Measurements from ENCODE around the gene CTLA4. TPM values are rescaled to one million over a fixed set of nuclear protein-coding genes. Genes with fewer than 3 reads are reported as not detected.

CTLA4 gene
- total and polyA plus RNA-seq, 10 of the 15 experiments (the other 5 are each of a cell fraction or from before 2014, with no cell fraction given), result not detected

GRCh38 chr2:203908066-203908796 lies 40.7 kb downstream of the CTLA4 start:
- no TSS peak for BruUV-seq (replicated peaks)
- no peak overlapping the region for H3K27ac ChIP-seq (ENCODE audit: control insufficient read depth, insufficient read depth)
- 45% methylated on average over 6 of the region's 6 CpGs for WGBS (ENCODE audit: insufficient coverage, insufficient replicate concordance, low lambda C conversion rate, missing lambda C conversion rate)
- H4K20me1 ChIP-seq (ENCODE audit: control insufficient read depth, insufficient read depth), result no peaks in the 10 kb centered on the region
- intact Hi-C loops (cut with micrococcal nuclease; ENCODE audit: unreplicated experiment), result loop anchor here (5.0 kb wide), 1 partner anchor 426 kb away; no protein-coding TSS in a partner anchor
- no peaks in the 10 kb centered on the region for H3K79me2 ChIP-seq (ENCODE audit: control insufficient read depth, insufficient read depth, low read length)
- DNase-seq (ENCODE audit: low read depth, low spot score), result no peak
- FAIRE-seq, result no peak
- H3K36me3 ChIP-seq (ENCODE audit: control insufficient read depth in 2 of 2, insufficient read depth in 2 of 2, low read length in 1 of 2), result no peaks in the 10 kb centered on the region
- no peak overlapping the region for H3K4me3 ChIP-seq
- no peak for ATAC-seq
- no peak overlapping the region for H3K9ac ChIP-seq (ENCODE audit: control insufficient read depth, insufficient read depth, low read length)
- CTCF ChIA-PET, result no interaction called here
- H3K27me3 ChIP-seq (replicated peaks in 1 of 2; ENCODE audit: control insufficient read depth in 2 of 2, insufficient read depth in 2 of 2, low read length in 1 of 2), result 0 out of 4 replicates have a peak, but pooled peaks cover 0 to 5% of the 10 kb centered on the region in 2 experiments
- TF ChIP-seq CREM (IDR thresholded peaks at IDR 0.05; ENCODE audit: low read depth), result no peak
- TF ChIP-seq SPI1 (IDR thresholded peaks at IDR 0.05; ENCODE audit: borderline replicate concordance, insufficient read depth, low read depth, low read length), result peak; percentile 12; the same call in 1 of the 2 replicates
- H2AFZ ChIP-seq (ENCODE audit: control insufficient read depth, low read depth, low read length), result no peak overlapping the region
- no peaks in the 10 kb centered on the region for H3K9me3 ChIP-seq (replicated peaks; ENCODE audit: control insufficient read depth, insufficient read depth, low read length)
- H3K4me1 ChIP-seq (ENCODE audit: control insufficient read depth, insufficient read depth, low read length), result no peaks in the 10 kb centered on the region
- SMC1A ChIA-PET (ENCODE audit: uncharacterized antibody, unreplicated experiment), result no interaction called here
- POLR2A ChIA-PET, result no interaction called here
- RAD21 ChIA-PET (ENCODE audit: unreplicated experiment), result no interaction called here
- H3K4me2 ChIP-seq (ENCODE audit: control insufficient read depth, insufficient read depth), result no peak overlapping the region
- in situ Hi-C loops (cut with MboI), result no loop called here

- ChIA-PET SMC1A (ENCODE audit: uncharacterized antibody, unreplicated experiment) (interaction anchor here (0.5 to 0.8 kb wide), 3 partner anchors 8 to 334 kb away, joined by 3 to 4 read pairs (median 4); no protein-coding TSS in a partner anchor), RAD21 (ENCODE audit: unreplicated experiment) (no interaction called here), CTCF (interaction anchor here (0.9 kb wide), 1 partner anchor 441 kb away, joined by 3 read pairs; no protein-coding TSS in a partner anchor), POLR2A (no interaction called here)
- Histone ChIP-seq H2AFZ (ENCODE audit: control insufficient read depth, low read depth, low read length) (no peak overlapping the region), H3K4me1 (ENCODE audit: control insufficient read depth, insufficient read depth, low read length) (peaks cover under 1% of the 10 kb centered on the region; the same call in 1 of the 2 replicates), H3K4me3 (no peak overlapping the region), H3K4me2 (ENCODE audit: control insufficient read depth, insufficient read depth) (no peak overlapping the region), H3K9me3 (replicated peaks; ENCODE audit: control insufficient read depth, insufficient read depth, low read length) (no peaks in the 10 kb centered on the region), H3K9ac (ENCODE audit: control insufficient read depth, insufficient read depth, low read length) (no peak overlapping the region), H3K79me2 (ENCODE audit: control insufficient read depth, insufficient read depth, low read length) (no peaks in the 10 kb centered on the region), H3K36me3 (ENCODE audit: control insufficient read depth in 2 of 2, insufficient read depth in 2 of 2, low read length in 1 of 2) (no peaks in the 10 kb centered on the region), H3K27me3 (replicated peaks in 1 of 2; ENCODE audit: control insufficient read depth in 2 of 2, insufficient read depth in 2 of 2, low read length in 1 of 2) (0 out of 4 replicates have a peak, but pooled peaks cover 0 to 5% of the 10 kb centered on the region in 2 experiments), H4K20me1 (ENCODE audit: control insufficient read depth, insufficient read depth) (no peaks in the 10 kb centered on the region), H3K27ac (ENCODE audit: control insufficient read depth, insufficient read depth) (no peak overlapping the region)
- ATAC-seq (no peak), FAIRE-seq (no peak), DNase-seq (ENCODE audit: low read depth, low spot score) (no peak)
- WGBS (ENCODE audit: insufficient coverage, insufficient replicate concordance, low lambda C conversion rate, missing lambda C conversion rate), result 23% methylated on average over 3 of the region's 3 CpGs
- intact Hi-C loops (cut with micrococcal nuclease; ENCODE audit: unreplicated experiment) (loop anchor here (5.0 kb wide), 1 partner anchor 426 kb away; no protein-coding TSS in a partner anchor), in situ Hi-C loops (cut with MboI) (no loop called here)
- no TSS peak for BruUV-seq (replicated peaks)
- no peak for TF ChIP-seq RB1 (IDR thresholded peaks at IDR 0.05; ENCODE audit: borderline replicate concordance)
- TF ChIP-seq POU2F2 (IDR thresholded peaks at IDR 0.05; ENCODE audit: borderline replicate concordance, low read depth, low read length), result no peak
- no peak for TF ChIP-seq SMAD1 (IDR thresholded peaks at IDR 0.05; ENCODE audit: low read depth, partially characterized antibody)
- TF ChIP-seq CTCF (IDR thresholded peaks at IDR 0.05 in 2 of 3, conservative IDR thresholded peaks at IDR 0.05 in 1 of 3; ENCODE audit: control insufficient read depth in 2 of 3, extremely low read depth in 1 of 3, insufficient read depth in 1 of 3, low read depth in 3 of 3, low read length in 3 of 3), result no peak
- no peak for TF ChIP-seq ETV6 (conservative IDR thresholded peaks at IDR 0.05 in 1 of 2, IDR thresholded peaks at IDR 0.05 in 1 of 2; ENCODE audit: borderline replicate concordance in 1 of 2, low read depth in 1 of 2)
- TF ChIP-seq SIN3A (IDR thresholded peaks at IDR 0.05; ENCODE audit: low read depth, low read length), result no peak
- no peak for TF ChIP-seq SUZ12 (IDR thresholded peaks at IDR 0.05; ENCODE audit: unreplicated experiment)
- TF ChIP-seq ATF3 (IDR thresholded peaks at IDR 0.05; ENCODE audit: borderline replicate concordance, extremely low read depth, low read depth, low read length), result no peak
- no peak for TF ChIP-seq CHD4 (IDR thresholded peaks at IDR 0.05)
- no peak for TF ChIP-seq RAD21 (IDR thresholded peaks at IDR 0.05; ENCODE audit: insufficient read depth, low read depth, low read length)
- TF ChIP-seq CBFB (IDR thresholded peaks at IDR 0.05; ENCODE audit: low read depth), result no peak
- no peak for TF ChIP-seq IKZF2 (IDR thresholded peaks at IDR 0.05)
- TF ChIP-seq NFYB (IDR thresholded peaks at IDR 0.05; ENCODE audit: insufficient read depth, low read depth, low read length), result no peak
Measured at GRCh38 chr2:203908797-203909185, 41.2 kb downstream of the CTLA4 start.
